WTC11 (cell line): Measurements from ENCODE around the gene INMT. TPM values are rescaled to one million over a fixed set of nuclear protein-coding genes. Genes with fewer than 3 reads are reported as not detected.

Experiments used
- ATAC-seq: fragments of 200-7000 bp; cut with Tn5 transposase; 2 replicates; pipeline ENCODE4 v1.10.0; 2021; ENCODE audit warnings: mild to moderate bottlenecking, moderate library complexity
- CTCF ChIA-PET: fragments of 300-600 bp; sonication (Branson Sonifier 250); formaldehyde crosslinking; loops from one replicate; lab custom pipeline; 2021; ENCODE audit warnings: antibody characterized with exemption; lab: Charles Lee
- POLR2A ChIA-PET: fragments of 350-600 bp; sonication (Branson Sonifier 250); formaldehyde crosslinking; loops from one replicate; lab custom pipeline; 2021; ENCODE audit warnings: antibody characterized with exemption; lab: Charles Lee
- DNase-seq: peaks from one replicate; pipeline ENCODE4 v3.0.0; 2021; ENCODE audit warnings: low spot score
- H3K27ac Mint-ChIP-seq: 2 replicates; pipeline ENCODE4 v1.8.0; 2021; ENCODE audit warnings: mixed read lengths
- H3K27me3 Mint-ChIP-seq: 2 replicates; pipeline ENCODE4 v1.8.0; 2021; ENCODE audit warnings: low read depth, mild to moderate bottlenecking, moderate library complexity, mixed read lengths
- H3K36me3 Mint-ChIP-seq: 2 replicates; pipeline ENCODE4 v1.8.0; 2021; ENCODE audit warnings: mixed read lengths
- H3K4me1 Mint-ChIP-seq: 2 replicates; pipeline ENCODE4 v1.8.0; 2022; ENCODE audit warnings: mixed read lengths
- H3K4me3 Mint-ChIP-seq: 2 replicates; pipeline ENCODE4 v1.8.0; 2021; ENCODE audit warnings: mild to moderate bottlenecking, moderate library complexity, mixed read lengths
- H3K9me3 Mint-ChIP-seq: 2 replicates; pipeline ENCODE4 v1.8.0; 2021; ENCODE audit warnings: mixed read lengths
- ATF1 ChIP-seq: sonication (generic); formaldehyde crosslinking; IDR thresholded peaks from 2 replicates; pipeline ENCODE4 v1.8.1; 2023; ENCODE audit warnings: mild to moderate bottlenecking, moderate library complexity, missing genetic modification reagents
- ATF3 ChIP-seq: sonication (generic); formaldehyde crosslinking; conservative IDR thresholded peaks from 2 replicates; pipeline ENCODE4 v1.8.1; 2022; ENCODE audit warnings: mild to moderate bottlenecking, missing genetic modification reagents
- GRHL2 ChIP-seq: fragments of 250-450 bp; sonication (Bioruptor Pico); IDR thresholded peaks from 2 replicates; pipeline ENCODE4 v1.8.0; 2022; ENCODE audit warnings: mild to moderate bottlenecking, moderate library complexity; ENCODE audit not compliant: insufficient replicate concordance, severe bottlenecking
- GTF2I ChIP-seq: fragments of 250-450 bp; sonication (Bioruptor Pico); conservative IDR thresholded peaks from 2 replicates; pipeline ENCODE4 v1.4.0; 2021; ENCODE audit warnings: mild to moderate bottlenecking
- HMGA2 ChIP-seq: fragments of 250-450 bp; sonication (Bioruptor Pico); IDR thresholded peaks from 2 replicates; pipeline ENCODE4 v1.4.0; 2021; ENCODE audit warnings: mild to moderate bottlenecking, moderate library complexity
- HMGXB4 ChIP-seq: sonication (generic); formaldehyde crosslinking; IDR thresholded peaks from 2 replicates; pipeline ENCODE4 v1.8.1; 2023; ENCODE audit warnings: mild to moderate bottlenecking, moderate library complexity, missing genetic modification reagents
- IRF2 ChIP-seq: sonication (generic); formaldehyde crosslinking; IDR thresholded peaks from 2 replicates; pipeline ENCODE4 v1.8.0; 2022; ENCODE audit warnings: low read depth, missing genetic modification reagents, borderline replicate concordance
- JAZF1 ChIP-seq: fragments of 250-450 bp; sonication (Bioruptor Pico); IDR thresholded peaks from 2 replicates; pipeline ENCODE4 v1.9.0; 2021; ENCODE audit warnings: moderate library complexity, mild to moderate bottlenecking, inconsistent platforms
- MXD4 ChIP-seq: fragments of 250-450 bp; sonication (Bioruptor Pico); IDR thresholded peaks from 2 replicates; pipeline ENCODE4 v1.8.0; 2021; ENCODE audit warnings: mild to moderate bottlenecking, moderate library complexity, borderline replicate concordance
- NFE2L1 ChIP-seq: sonication (generic); formaldehyde crosslinking; IDR thresholded peaks from 2 replicates; pipeline ENCODE4 v1.8.1; 2023; ENCODE audit warnings: missing genetic modification reagents
- NR1H2 ChIP-seq: sonication (generic); formaldehyde crosslinking; IDR thresholded peaks from 2 replicates; pipeline ENCODE4 v1.9.0; 2021; ENCODE audit warnings: mild to moderate bottlenecking, moderate library complexity, missing genetic modification reagents
- PREB ChIP-seq: sonication (generic); formaldehyde crosslinking; IDR thresholded peaks from 2 replicates; pipeline ENCODE4 v1.8.1; 2022; ENCODE audit warnings: mild to moderate bottlenecking, missing genetic modification reagents, moderate library complexity, borderline replicate concordance
- PRRX2 ChIP-seq: fragments of 250-450 bp; sonication (Bioruptor Pico); IDR thresholded peaks from 2 replicates; pipeline ENCODE4 v1.8.0; 2021; ENCODE audit warnings: mild to moderate bottlenecking
- RELA ChIP-seq: sonication (generic); formaldehyde crosslinking; IDR thresholded peaks from 2 replicates; pipeline ENCODE4 v1.8.1; 2022; ENCODE audit warnings: missing genetic modification reagents, mild to moderate bottlenecking, borderline replicate concordance
- TP53 ChIP-seq: sonication (generic); formaldehyde crosslinking; IDR thresholded peaks from 2 replicates; pipeline ENCODE4 v1.8.1; 2023; ENCODE audit warnings: mild to moderate bottlenecking, missing genetic modification reagents
- ZNF232 ChIP-seq: sonication (generic); formaldehyde crosslinking; IDR thresholded peaks from 2 replicates; pipeline ENCODE4 v1.8.0; 2022; ENCODE audit warnings: mild to moderate bottlenecking, missing genetic modification reagents
- ZNF317 ChIP-seq: sonication (generic); formaldehyde crosslinking; IDR thresholded peaks from 2 replicates; pipeline ENCODE4 v1.8.1; 2023; ENCODE audit warnings: low read depth, mild to moderate bottlenecking, moderate library complexity, missing genetic modification reagents, borderline replicate concordance
- ZNF396 ChIP-seq: fragments of 250-450 bp; sonication (Bioruptor Pico); IDR thresholded peaks from 2 replicates; pipeline ENCODE4 v1.8.0; 2021; ENCODE audit warnings: mild to moderate bottlenecking, moderate library complexity, borderline replicate concordance
- ZNF416 ChIP-seq: fragments of 250-450 bp; sonication (Bioruptor Pico); IDR thresholded peaks from 2 replicates; pipeline ENCODE4 v1.9.0; 2021; ENCODE audit warnings: mild to moderate bottlenecking, inconsistent platforms
- total RNA-seq: library from RNA; stranded (reverse); gene quantifications from 3 replicates; pipeline ENCODE4 v1.2.3, GENCODE V29; 2021
- TF ChIP-seq, protein P1 (sequence below): sonication (generic); formaldehyde crosslinking; IDR thresholded peaks from 2 replicates; pipeline ENCODE4 v1.8.0; 2023; ENCODE audit warnings: missing genetic modification reagents, mild to moderate bottlenecking, borderline replicate concordance
- TF ChIP-seq, protein P2 (sequence below): sonication (generic); formaldehyde crosslinking; IDR thresholded peaks from 2 replicates; pipeline ENCODE4 v1.8.1; 2023; ENCODE audit warnings: mild to moderate bottlenecking, missing genetic modification reagents, moderate library complexity
- TF ChIP-seq, protein P3 (sequence below): sonication (generic); formaldehyde crosslinking; IDR thresholded peaks from 2 replicates; pipeline ENCODE4 v1.8.1; 2022; ENCODE audit warnings: low read depth, mild to moderate bottlenecking, moderate library complexity, missing genetic modification reagents, borderline replicate concordance

INMT gene
- total RNA-seq, 1 experiment from 2014 or later, result 3.5 TPM

GRCh38 chr7:30750683-30751650 lies 968 bp upstream of the INMT start:
- H3K36me3 Mint-ChIP-seq, result peaks cover 3% of the 10 kb centered on the region; the same call in 1 of the 2 replicates
- no peak for DNase-seq
- H3K27ac Mint-ChIP-seq, result no peak overlapping the region
- peaks cover 2% of the 10 kb centered on the region; the same call in 1 of the 2 replicates for H3K27me3 Mint-ChIP-seq
- POLR2A ChIA-PET, result no interaction called here
- TF ChIP-seq NFE2L1 (no peak), JAZF1 (CRISPR knock-in tag) (no peak), IRF2 (no peak)
- TF ChIP-seq, all 79 proteins: peak for 0
- Mint-ChIP-seq H3K4me3 (no peak overlapping the region), H3K9me3 (peaks cover 14% of the 10 kb centered on the region), H3K4me1 (no peaks in the 10 kb centered on the region)
- CTCF ChIA-PET, result interaction anchor here (0.6 to 1.3 kb wide), 2 partner anchors 20 to 187 kb away, joined by 3 to 4 read pairs; no protein-coding TSS in a partner anchor
- no peak for ATAC-seq

- ChIA-PET POLR2A (no interaction called here), CTCF (no interaction called here)
- DNase-seq, result no peak
- no peak overlapping the region for H3K4me3 Mint-ChIP-seq
- TF ChIP-seq ZNF232 (CRISPR knock-in tag), result no peak
- TF ChIP-seq ZNF317, result no peak
- TF ChIP-seq NR1H2, result no peak
- TF ChIP-seq PREB (CRISPR knock-in tag), result no peak
- no peak for TF ChIP-seq GTF2I (CRISPR knock-in tag)
- TF ChIP-seq HMGA2, result no peak
- no peak for TF ChIP-seq JAZF1 (CRISPR knock-in tag)
- TF ChIP-seq, protein P1, sequence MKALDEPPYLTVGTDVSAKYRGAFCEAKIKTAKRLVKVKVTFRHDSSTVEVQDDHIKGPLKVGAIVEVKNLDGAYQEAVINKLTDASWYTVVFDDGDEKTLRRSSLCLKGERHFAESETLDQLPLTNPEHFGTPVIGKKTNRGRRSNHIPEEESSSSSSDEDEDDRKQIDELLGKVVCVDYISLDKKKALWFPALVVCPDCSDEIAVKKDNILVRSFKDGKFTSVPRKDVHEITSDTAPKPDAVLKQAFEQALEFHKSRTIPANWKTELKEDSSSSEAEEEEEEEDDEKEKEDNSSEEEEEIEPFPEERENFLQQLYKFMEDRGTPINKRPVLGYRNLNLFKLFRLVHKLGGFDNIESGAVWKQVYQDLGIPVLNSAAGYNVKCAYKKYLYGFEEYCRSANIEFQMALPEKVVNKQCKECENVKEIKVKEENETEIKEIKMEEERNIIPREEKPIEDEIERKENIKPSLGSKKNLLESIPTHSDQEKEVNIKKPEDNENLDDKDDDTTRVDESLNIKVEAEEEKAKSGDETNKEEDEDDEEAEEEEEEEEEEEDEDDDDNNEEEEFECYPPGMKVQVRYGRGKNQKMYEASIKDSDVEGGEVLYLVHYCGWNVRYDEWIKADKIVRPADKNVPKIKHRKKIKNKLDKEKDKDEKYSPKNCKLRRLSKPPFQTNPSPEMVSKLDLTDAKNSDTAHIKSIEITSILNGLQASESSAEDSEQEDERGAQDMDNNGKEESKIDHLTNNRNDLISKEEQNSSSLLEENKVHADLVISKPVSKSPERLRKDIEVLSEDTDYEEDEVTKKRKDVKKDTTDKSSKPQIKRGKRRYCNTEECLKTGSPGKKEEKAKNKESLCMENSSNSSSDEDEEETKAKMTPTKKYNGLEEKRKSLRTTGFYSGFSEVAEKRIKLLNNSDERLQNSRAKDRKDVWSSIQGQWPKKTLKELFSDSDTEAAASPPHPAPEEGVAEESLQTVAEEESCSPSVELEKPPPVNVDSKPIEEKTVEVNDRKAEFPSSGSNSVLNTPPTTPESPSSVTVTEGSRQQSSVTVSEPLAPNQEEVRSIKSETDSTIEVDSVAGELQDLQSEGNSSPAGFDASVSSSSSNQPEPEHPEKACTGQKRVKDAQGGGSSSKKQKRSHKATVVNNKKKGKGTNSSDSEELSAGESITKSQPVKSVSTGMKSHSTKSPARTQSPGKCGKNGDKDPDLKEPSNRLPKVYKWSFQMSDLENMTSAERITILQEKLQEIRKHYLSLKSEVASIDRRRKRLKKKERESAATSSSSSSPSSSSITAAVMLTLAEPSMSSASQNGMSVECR (CRISPR knock-in tag), result no peak
- TF ChIP-seq MXD4 (CRISPR knock-in tag), result no peak
- no peak for TF ChIP-seq PRRX2 (CRISPR knock-in tag)
- no peak for TF ChIP-seq ZNF416 (CRISPR knock-in tag)
- no peak for TF ChIP-seq GRHL2 (CRISPR knock-in tag)
- no peak for ATAC-seq
- H3K27ac Mint-ChIP-seq, result no peak overlapping the region
- no peaks in the 10 kb centered on the region for H3K4me1 Mint-ChIP-seq
- peaks cover 3% of the 10 kb centered on the region; the same call in 1 of the 2 replicates for H3K36me3 Mint-ChIP-seq
- H3K9me3 Mint-ChIP-seq, result peaks cover 14% of the 10 kb centered on the region
- H3K27me3 Mint-ChIP-seq, result peaks cover 2% of the 10 kb centered on the region; the same call in 1 of the 2 replicates
Measured at GRCh38 chr7:30752484-30752883, 549 bp downstream of the INMT start.

GRCh38 chr7:30752979-30753378 lies 1.0 kb downstream of the INMT start:
- no peak for DNase-seq
- ChIA-PET CTCF (no interaction called here), POLR2A (no interaction called here)
- Mint-ChIP-seq H3K27me3 (peaks cover 2% of the 10 kb centered on the region; the same call in 1 of the 2 replicates), H3K4me3 (no peak overlapping the region), H3K9me3 (peaks cover 14% of the 10 kb centered on the region), H3K4me1 (no peaks in the 10 kb centered on the region), H3K27ac (no peak overlapping the region), H3K36me3 (peaks cover 3% of the 10 kb centered on the region; the same call in 1 of the 2 replicates)
- no peak for ATAC-seq
- TF ChIP-seq, protein P2, sequence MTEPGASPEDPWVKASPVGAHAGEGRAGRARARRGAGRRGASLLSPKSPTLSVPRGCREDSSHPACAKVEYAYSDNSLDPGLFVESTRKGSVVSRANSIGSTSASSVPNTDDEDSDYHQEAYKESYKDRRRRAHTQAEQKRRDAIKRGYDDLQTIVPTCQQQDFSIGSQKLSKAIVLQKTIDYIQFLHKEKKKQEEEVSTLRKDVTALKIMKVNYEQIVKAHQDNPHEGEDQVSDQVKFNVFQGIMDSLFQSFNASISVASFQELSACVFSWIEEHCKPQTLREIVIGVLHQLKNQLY (CRISPR knock-in tag), result no peak
- TF ChIP-seq, protein P3, sequence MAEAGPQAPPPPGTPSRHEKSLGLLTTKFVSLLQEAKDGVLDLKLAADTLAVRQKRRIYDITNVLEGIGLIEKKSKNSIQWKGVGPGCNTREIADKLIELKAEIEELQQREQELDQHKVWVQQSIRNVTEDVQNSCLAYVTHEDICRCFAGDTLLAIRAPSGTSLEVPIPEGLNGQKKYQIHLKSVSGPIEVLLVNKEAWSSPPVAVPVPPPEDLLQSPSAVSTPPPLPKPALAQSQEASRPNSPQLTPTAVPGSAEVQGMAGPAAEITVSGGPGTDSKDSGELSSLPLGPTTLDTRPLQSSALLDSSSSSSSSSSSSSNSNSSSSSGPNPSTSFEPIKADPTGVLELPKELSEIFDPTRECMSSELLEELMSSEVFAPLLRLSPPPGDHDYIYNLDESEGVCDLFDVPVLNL (CRISPR knock-in tag), result no peak
- TF ChIP-seq ATF1 (CRISPR knock-in tag) (no peak), ZNF396 (no peak), RELA (CRISPR knock-in tag) (no peak), TP53 (CRISPR knock-in tag) (no peak), HMGXB4 (CRISPR knock-in tag) (no peak), ATF3 (CRISPR knock-in tag) (no peak)
